HepG2 (cell line): ENCODE measurements around the gene CCDC116. TPM values are rescaled to one million over a fixed set of nuclear protein-coding genes. Genes with fewer than 3 reads are reported as not detected.

ENCODE experiments used
- BHLHE40 ChIP-seq: IDR thresholded peaks from 2 replicates; pipeline ENCODE4 v1.6.1; 2011; ENCODE audit warnings: low read length, improper control_type of control experiment
- DNMT1 ChIP-seq: sonication (generic); formaldehyde crosslinking; IDR thresholded peaks from 2 replicates; pipeline ENCODE4 v1.5.1; 2020; ENCODE audit warnings: mild to moderate bottlenecking, missing genetic modification reagents
- FOXM1 ChIP-seq: sonication (generic); formaldehyde crosslinking; IDR thresholded peaks from 2 replicates; pipeline ENCODE4 v1.5.0; 2020; ENCODE audit warnings: missing genetic modification reagents
- SETDB1 ChIP-seq: sonication (generic); formaldehyde crosslinking; IDR thresholded peaks from 2 replicates; pipeline ENCODE4 v1.5.1; 2020; ENCODE audit warnings: missing genetic modification reagents, mild to moderate bottlenecking, borderline replicate concordance
- SP2 ChIP-seq: sonication (generic); formaldehyde crosslinking; IDR thresholded peaks from 2 replicates; pipeline ENCODE4 v1.5.1; 2020; ENCODE audit warnings: mild to moderate bottlenecking, missing genetic modification reagents
- TFAP4 ChIP-seq: sonication (generic); IDR thresholded peaks from 2 replicates; pipeline ENCODE4 v1.6.1; 2016; ENCODE audit warnings: low read depth, borderline replicate concordance
- THYN1 ChIP-seq: sonication (generic); formaldehyde crosslinking; IDR thresholded peaks from 2 replicates; pipeline ENCODE4 v1.8.1; 2023; ENCODE audit warnings: low read depth, mild to moderate bottlenecking, moderate library complexity, missing genetic modification reagents, borderline replicate concordance
- TP53 ChIP-seq: sonication (generic); formaldehyde crosslinking; conservative IDR thresholded peaks from 2 replicates; pipeline ENCODE4 v1.4.0; 2020; ENCODE audit warnings: missing genetic modification reagents
- TRAFD1 ChIP-seq: sonication (generic); formaldehyde crosslinking; IDR thresholded peaks from 2 replicates; pipeline ENCODE4 v1.5.1; 2020; ENCODE audit warnings: missing genetic modification reagents, mild to moderate bottlenecking, borderline replicate concordance
- XRCC5 ChIP-seq: fragments of 200-400 bp; formaldehyde crosslinking; optimal IDR thresholded peaks from 2 replicates; pipeline ENCODE3; 2017; ENCODE audit warnings: mild to moderate bottlenecking, low read length
- ZBTB20 ChIP-seq: sonication (generic); formaldehyde crosslinking; IDR thresholded peaks from 2 replicates; pipeline ENCODE4 v1.8.1; 2023; ENCODE audit warnings: missing genetic modification reagents, low read depth, mild to moderate bottlenecking, borderline replicate concordance
- ZBTB3 ChIP-seq: sonication (generic); formaldehyde crosslinking; IDR thresholded peaks from 2 replicates; pipeline ENCODE4 v1.4.0; 2020; ENCODE audit warnings: low read depth, mild to moderate bottlenecking, moderate library complexity, missing genetic modification reagents, borderline replicate concordance
- ZBTB38 ChIP-seq: sonication (generic); formaldehyde crosslinking; IDR thresholded peaks from 2 replicates; pipeline ENCODE4 v1.5.1; 2020; ENCODE audit warnings: mild to moderate bottlenecking, missing genetic modification reagents
- ZBTB7B ChIP-seq: sonication (generic); formaldehyde crosslinking; IDR thresholded peaks from 2 replicates; pipeline ENCODE4 v1.4.0; 2020; ENCODE audit warnings: missing genetic modification reagents
- ZNF407 ChIP-seq: sonication (generic); formaldehyde crosslinking; IDR thresholded peaks from one replicate; pipeline ENCODE4 v1.5.1; 2020; ENCODE audit warnings: mild to moderate bottlenecking, missing genetic modification reagents; ENCODE audit errors: not compliant biosample characterization
- ZNF432 ChIP-seq: sonication (generic); formaldehyde crosslinking; IDR thresholded peaks from 2 replicates; pipeline ENCODE4 v1.5.0; 2020; ENCODE audit warnings: missing genetic modification reagents, mild to moderate bottlenecking, borderline replicate concordance
- ZNF670 ChIP-seq: sonication (generic); formaldehyde crosslinking; IDR thresholded peaks from 2 replicates; pipeline ENCODE4 v1.8.0; 2022; ENCODE audit warnings: mild to moderate bottlenecking, missing genetic modification reagents, borderline replicate concordance
- polyA plus RNA-seq, 8 experiments: library from polyadenylated mRNA; depleted of rRNA in 3 of 8; stranded (reverse) in 7 of 8; unstranded in 1 of 8; fragments of >200 nt; fragmentation: Illumina TruSeq in 4 of 8; extraction: Trizol in 4 of 8; gene quantifications; 2 replicates each; pipeline versions ENCODE4 v1.2.1 to v1.2.3, GENCODE V29; 2011 to 2016; ENCODE audit warnings: low read depth in 4 of 8, missing spikeins in 1 of 8, mixed read lengths in 1 of 8; ENCODE audit not compliant: insufficient read depth in 1 of 8
- total RNA-seq, 5 experiments: library from RNA; depleted of rRNA; stranded (reverse); fragments of >200 nt; fragmentation: Illumina TruSeq; extraction: Trizol; gene quantifications; 2 replicates each; pipeline ENCODE4 v1.2.3, GENCODE V29; 2016; ENCODE audit warnings: low read depth in 1 of 5

The CCDC116 gene
- total and polyA plus RNA-seq, 2 of the 13 experiments (the other 11 are each of a cell fraction or from before 2014, with no cell fraction given), result 0.15 to 0.33 TPM

GRCh38 chr22:21652010-21652546 is 19.5 kb downstream of the CCDC116 start (continued):
- TF ChIP-seq SP2 (CRISPR knock-in tag) (peak; percentile 76), XRCC5 (no peak), ZNF670 (CRISPR knock-in tag) (no peak), BHLHE40 (no peak), ZBTB7B (CRISPR knock-in tag) (no peak; the same call in 1 of the 2 replicates), SETDB1 (CRISPR knock-in tag) (no peak), THYN1 (CRISPR knock-in tag) (no peak), ZNF407 (no peak), TRAFD1 (no peak), ZNF432 (CRISPR knock-in tag) (no peak), TFAP4 (peak; percentile 41; the same call in 1 of the 2 replicates), TP53 (CRISPR knock-in tag) (no peak), ZBTB20 (CRISPR knock-in tag) (no peak), ZBTB3 (CRISPR knock-in tag) (no peak), FOXM1 (peak; percentile 77; the same call in 1 of the 2 replicates), DNMT1 (CRISPR knock-in tag) (0 out of 2 replicates have a peak, but pooled peaks have one; percentile 74), ZBTB38 (no peak)
